ENCODE results near the gene THEMIS2.
"Not testable (repeated sequence)": the region's sequence is repeated elsewhere in the genome, so short reads cannot be mapped to it uniquely, and the experiment has no call there.

THEMIS2 gene

GRCh38 chr1:27864264-27864895 is 8.0 kb upstream of the THEMIS2 start:
- Histone ChIP-seq H3K36me3 (ENCODE audit: insufficient read depth, low read length) (no peaks in the 10 kb centered on the region), H3K9ac (ENCODE audit: low read depth, low read length) (peak overlapping the region; percentile 18), H3K27me3 (ENCODE audit: control insufficient read depth, insufficient read depth, low read length) (no peaks in the 10 kb centered on the region), H3K4me2 (ENCODE audit: low read length) (no peak overlapping the region), H3K4me3 (ENCODE audit: low read length) (no peak overlapping the region), H3K4me1 (ENCODE audit: control insufficient read depth, insufficient read depth, low read length) (peaks cover 20% of the 10 kb centered on the region), H3K9me3 (replicated peaks; ENCODE audit: low read length) (no peaks in the 10 kb centered on the region)

DNA sequence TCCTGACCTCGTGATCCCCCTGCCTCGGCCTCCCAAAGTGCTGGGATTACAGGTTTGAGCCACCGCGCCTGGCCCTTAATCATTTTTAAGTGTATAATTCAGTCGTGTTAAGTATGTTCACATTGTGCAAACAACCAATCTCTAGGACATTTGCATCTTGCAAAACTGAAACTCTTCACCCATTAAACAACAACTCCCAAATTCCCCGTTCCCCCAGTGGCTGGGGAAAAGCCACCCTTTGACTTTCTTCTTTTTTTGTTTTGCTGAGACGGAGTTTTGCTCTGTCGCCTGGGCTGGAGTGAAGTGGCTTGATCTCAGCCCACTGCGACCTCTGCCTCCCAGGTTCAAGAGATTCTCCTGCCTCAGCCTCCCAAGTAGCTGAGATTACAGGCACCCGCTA is 6.5 kb upstream of the THEMIS2 start:
- no peak overlapping the region for H3K4me3 ChIP-seq (ENCODE audit: low read length)
- no peaks in the 10 kb centered on the region for H3K27me3 ChIP-seq (ENCODE audit: control insufficient read depth, insufficient read depth, low read length)
- H3K9me3 ChIP-seq (replicated peaks; ENCODE audit: low read length): no peaks in the 10 kb centered on the region
- H3K36me3 ChIP-seq (ENCODE audit: insufficient read depth, low read length): no peaks in the 10 kb centered on the region
- peaks cover 20% of the 10 kb centered on the region for H3K4me1 ChIP-seq (ENCODE audit: control insufficient read depth, insufficient read depth, low read length)
- no peak overlapping the region for H3K4me2 ChIP-seq (ENCODE audit: low read length)
- H3K9ac ChIP-seq (ENCODE audit: low read depth, low read length): no peak overlapping the region

GRCh38 chr1:27868556-27868931 is 3.8 kb upstream of the THEMIS2 start:
- Histone ChIP-seq H3K9me3 (replicated peaks; ENCODE audit: low read length) (no peaks in the 10 kb centered on the region), H3K4me1 (ENCODE audit: control insufficient read depth, insufficient read depth, low read length) (peaks cover 20% of the 10 kb centered on the region), H3K9ac (ENCODE audit: low read depth, low read length) (no peak overlapping the region), H3K27me3 (ENCODE audit: control insufficient read depth, insufficient read depth, low read length) (no peaks in the 10 kb centered on the region), H3K4me2 (ENCODE audit: low read length) (no peak overlapping the region), H3K4me3 (ENCODE audit: low read length) (no peak overlapping the region), H3K36me3 (ENCODE audit: insufficient read depth, low read length) (no peaks in the 10 kb centered on the region)

GRCh38 chr1:27868932-27869718 is 3.2 kb upstream of the THEMIS2 start:
- Histone ChIP-seq H3K4me3 (ENCODE audit: low read length) (no peak overlapping the region), H3K9me3 (replicated peaks; ENCODE audit: low read length) (no peaks in the 10 kb centered on the region), H3K4me2 (ENCODE audit: low read length) (no peak overlapping the region), H3K9ac (ENCODE audit: low read depth, low read length) (no peak overlapping the region), H3K36me3 (ENCODE audit: insufficient read depth, low read length) (no peaks in the 10 kb centered on the region), H3K4me1 (ENCODE audit: control insufficient read depth, insufficient read depth, low read length) (peaks cover 17% of the 10 kb centered on the region), H3K27me3 (ENCODE audit: control insufficient read depth, insufficient read depth, low read length) (no peaks in the 10 kb centered on the region)

DNA sequence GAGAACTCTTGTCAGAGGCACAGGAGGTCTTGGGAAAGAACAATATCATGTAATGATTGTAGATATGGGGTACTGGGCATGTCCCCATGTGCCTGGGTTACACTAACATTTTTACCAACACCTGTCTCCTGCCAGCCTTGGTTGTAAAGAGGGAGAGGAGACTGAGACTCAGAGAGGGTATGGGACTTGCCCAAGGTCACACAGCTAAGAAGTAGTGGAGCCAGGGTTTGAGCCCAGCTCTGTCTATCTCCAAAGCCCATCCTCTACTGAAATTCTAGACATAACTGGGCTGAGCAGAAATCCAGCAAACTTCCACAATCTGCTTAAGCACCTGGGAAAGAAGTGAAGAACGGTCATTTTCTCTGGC is 2.6 kb upstream of the THEMIS2 start:
- Histone ChIP-seq H3K9ac (ENCODE audit: low read depth, low read length) (no peak overlapping the region), H3K4me2 (ENCODE audit: low read length) (no peak overlapping the region), H3K4me3 (ENCODE audit: low read length) (no peak overlapping the region), H3K27me3 (ENCODE audit: control insufficient read depth, insufficient read depth, low read length) (no peaks in the 10 kb centered on the region), H3K9me3 (replicated peaks; ENCODE audit: low read length) (no peaks in the 10 kb centered on the region), H3K36me3 (ENCODE audit: insufficient read depth, low read length) (no peaks in the 10 kb centered on the region), H3K4me1 (ENCODE audit: control insufficient read depth, insufficient read depth, low read length) (peaks cover 14% of the 10 kb centered on the region)

- peaks cover 19% of the 10 kb centered on the region for H3K4me1 ChIP-seq (ENCODE audit: control insufficient read depth, insufficient read depth, low read length)
- H3K36me3 ChIP-seq (ENCODE audit: insufficient read depth, low read length); H3K4me2 ChIP-seq (ENCODE audit: low read length); H3K27me3 ChIP-seq (ENCODE audit: control insufficient read depth, insufficient read depth, low read length); H3K9ac ChIP-seq (ENCODE audit: low read depth, low read length); H3K4me3 ChIP-seq (ENCODE audit: low read length); H3K9me3 ChIP-seq (replicated peaks; ENCODE audit: low read length): not testable (repeated sequence)
These were observed 1.3 kb upstream of the THEMIS2 start for GRCh38 chr1:27871076-27871475.

- H3K4me1 ChIP-seq (ENCODE audit: control insufficient read depth, insufficient read depth, low read length): peaks cover 19% of the 10 kb centered on the region
- peak overlapping the region; percentile 98 for H3K4me2 ChIP-seq (ENCODE audit: low read length)
- H3K27me3 ChIP-seq (ENCODE audit: control insufficient read depth, insufficient read depth, low read length): no peaks in the 10 kb centered on the region
- peak overlapping the region; percentile 84 for H3K4me3 ChIP-seq (ENCODE audit: low read length)
- peaks cover 2% of the 10 kb centered on the region for H3K36me3 ChIP-seq (ENCODE audit: insufficient read depth, low read length)
- peak overlapping the region; percentile 84 for H3K9ac ChIP-seq (ENCODE audit: low read depth, low read length)
- H3K9me3 ChIP-seq (replicated peaks; ENCODE audit: low read length): no peaks in the 10 kb centered on the region
These were observed 633 bp downstream of the THEMIS2 start for GRCh38 chr1:27872802-27873551.

DNA sequence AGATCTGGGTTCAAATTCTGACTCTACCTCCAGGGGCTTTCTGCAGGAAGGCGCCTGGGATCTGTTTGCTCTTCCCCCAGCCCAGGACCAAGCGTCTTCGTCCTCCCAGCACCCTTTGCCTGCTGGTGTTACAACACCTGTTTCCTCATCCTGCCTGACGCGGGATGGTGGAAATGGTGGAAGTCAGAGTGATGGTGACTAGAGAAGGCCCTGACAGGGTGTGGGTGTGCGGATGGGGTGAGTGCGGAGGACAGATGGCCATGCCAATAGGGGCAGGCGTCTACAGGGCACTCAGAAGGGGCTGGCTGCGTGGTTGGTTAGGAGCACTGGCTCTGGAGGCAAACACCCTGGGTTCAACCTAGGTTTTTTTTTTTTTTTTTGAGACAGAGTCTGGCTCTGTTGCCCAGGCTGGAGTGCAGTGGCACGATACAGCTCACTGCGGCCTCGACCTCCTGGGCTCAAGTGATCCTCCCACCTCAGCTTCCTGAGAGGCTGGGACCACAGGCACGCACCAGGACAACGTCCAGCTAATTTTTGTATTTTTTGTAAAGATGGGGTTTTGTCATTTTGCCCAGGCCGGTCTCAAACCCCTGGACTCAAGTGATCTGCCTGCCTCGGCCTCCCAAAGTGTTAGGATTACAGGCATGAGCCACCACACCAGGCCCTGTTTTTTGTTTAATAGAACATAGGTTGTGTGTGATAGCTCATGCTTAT is 1.5 kb downstream of the THEMIS2 start:
- no peaks in the 10 kb centered on the region for H3K27me3 ChIP-seq (ENCODE audit: control insufficient read depth, insufficient read depth, low read length)
- H3K9ac ChIP-seq (ENCODE audit: low read depth, low read length): peak overlapping the region; percentile 84
- H3K9me3 ChIP-seq (replicated peaks; ENCODE audit: low read length): no peaks in the 10 kb centered on the region
- peaks cover 2% of the 10 kb centered on the region for H3K36me3 ChIP-seq (ENCODE audit: insufficient read depth, low read length)
- H3K4me1 ChIP-seq (ENCODE audit: control insufficient read depth, insufficient read depth, low read length): peaks cover 19% of the 10 kb centered on the region
- peak overlapping the region; percentile 98 for H3K4me2 ChIP-seq (ENCODE audit: low read length)
- H3K4me3 ChIP-seq (ENCODE audit: low read length): peak overlapping the region; percentile 84

DNA sequence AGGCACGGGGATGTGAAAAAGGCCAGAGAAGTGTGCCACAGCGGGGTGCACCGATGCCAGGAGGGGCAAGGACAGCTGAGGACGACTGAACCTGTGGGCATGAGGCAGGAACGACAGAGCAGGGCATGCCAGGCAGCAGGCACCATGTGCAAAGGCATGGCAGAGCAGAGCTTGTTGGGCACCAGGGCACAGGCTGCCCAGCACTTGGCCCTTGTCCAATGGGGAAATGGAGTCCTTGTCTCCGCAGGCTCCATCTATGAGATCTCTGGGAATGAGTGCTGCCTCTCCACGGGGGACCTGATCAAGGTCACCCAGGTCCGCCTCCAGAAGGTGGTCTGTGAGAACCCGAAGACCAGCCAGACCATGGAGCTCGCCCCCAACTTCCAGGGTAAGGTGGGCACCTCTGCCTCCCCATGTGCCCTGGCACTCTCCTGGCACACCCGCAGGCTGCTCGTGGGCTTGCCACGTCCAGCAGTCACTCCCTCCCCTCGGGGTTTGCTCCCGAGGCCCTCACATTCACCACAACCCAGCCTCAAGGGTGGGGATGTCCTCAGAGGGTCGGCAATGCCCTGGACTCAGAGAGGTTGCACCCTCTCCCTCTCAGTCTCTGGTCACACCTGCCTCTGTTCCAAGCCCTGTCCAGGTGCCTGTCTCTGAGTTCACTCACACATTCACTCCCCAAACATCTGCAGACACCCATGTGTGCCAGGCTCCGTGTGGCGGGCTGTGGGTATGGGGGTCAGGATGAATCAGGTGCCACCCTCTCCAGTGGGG is 4.2 kb downstream of the THEMIS2 start:
- H3K9me3 ChIP-seq (replicated peaks; ENCODE audit: low read length): no peaks in the 10 kb centered on the region
- peaks cover 19% of the 10 kb centered on the region for H3K4me1 ChIP-seq (ENCODE audit: control insufficient read depth, insufficient read depth, low read length)
- no peak overlapping the region for H3K4me3 ChIP-seq (ENCODE audit: low read length)
- no peak overlapping the region for H3K4me2 ChIP-seq (ENCODE audit: low read length)
- H3K36me3 ChIP-seq (ENCODE audit: insufficient read depth, low read length): peaks cover 2% of the 10 kb centered on the region
- no peak overlapping the region for H3K9ac ChIP-seq (ENCODE audit: low read depth, low read length)
- H3K27me3 ChIP-seq (ENCODE audit: control insufficient read depth, insufficient read depth, low read length): no peaks in the 10 kb centered on the region

- Histone ChIP-seq H3K4me2 (ENCODE audit: low read length) (no peak overlapping the region), H3K4me3 (ENCODE audit: low read length) (no peak overlapping the region), H3K4me1 (ENCODE audit: control insufficient read depth, insufficient read depth, low read length) (peaks cover 19% of the 10 kb centered on the region), H3K9me3 (replicated peaks; ENCODE audit: low read length) (no peaks in the 10 kb centered on the region), H3K9ac (ENCODE audit: low read depth, low read length) (no peak overlapping the region), H3K36me3 (ENCODE audit: insufficient read depth, low read length) (peaks cover 4% of the 10 kb centered on the region), H3K27me3 (ENCODE audit: control insufficient read depth, insufficient read depth, low read length) (no peaks in the 10 kb centered on the region)
These were observed 4.7 kb downstream of the THEMIS2 start for GRCh38 chr1:27877115-27877416.

DNA sequence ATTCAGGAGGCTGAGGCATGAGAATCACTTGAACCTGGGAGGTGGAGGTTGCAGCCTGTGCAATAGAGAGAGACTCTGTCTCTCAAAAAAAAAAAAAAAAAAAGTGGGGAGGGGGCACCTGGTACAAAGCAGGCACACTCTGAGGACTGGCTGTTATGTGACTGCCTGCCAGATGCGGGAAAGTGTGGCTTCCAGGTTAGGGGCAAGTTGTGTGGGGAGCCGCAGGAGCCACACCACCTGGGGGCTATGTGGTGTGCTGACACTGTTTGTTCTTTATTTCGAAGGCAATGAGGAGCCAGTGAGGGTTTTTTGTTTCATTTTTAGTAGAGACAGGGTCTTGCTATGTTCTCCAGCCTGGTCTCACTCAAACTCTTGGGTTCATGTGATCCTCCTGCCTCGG is 5.7 kb downstream of the THEMIS2 start:
- H3K27me3 ChIP-seq (ENCODE audit: control insufficient read depth, insufficient read depth, low read length): no peaks in the 10 kb centered on the region
- no peak overlapping the region for H3K9ac ChIP-seq (ENCODE audit: low read depth, low read length)
- peaks cover 11% of the 10 kb centered on the region for H3K36me3 ChIP-seq (ENCODE audit: insufficient read depth, low read length)
- H3K4me2 ChIP-seq (ENCODE audit: low read length): no peak overlapping the region
- no peaks in the 10 kb centered on the region for H3K9me3 ChIP-seq (replicated peaks; ENCODE audit: low read length)
- no peak overlapping the region for H3K4me3 ChIP-seq (ENCODE audit: low read length)
- peaks cover 13% of the 10 kb centered on the region for H3K4me1 ChIP-seq (ENCODE audit: control insufficient read depth, insufficient read depth, low read length)

Measured in skeletal muscle satellite cell (primary cell).